Fibroblast of the aortic adventitia (primary cell): ENCODE data around the gene INSR. TPM values are rescaled to one million over a fixed set of nuclear protein-coding genes. Genes with fewer than 3 reads are reported as not detected.
"Not testable (repeated sequence)": the region's sequence is repeated elsewhere in the genome, so short reads cannot be mapped to it uniquely, and the experiment has no call there.

Experiments
- DNase-seq: peaks from one replicate; pipeline ENCODE4 v3.0.0-alpha.2; 2010; ENCODE audit warnings: low read depth
- H3K4me3 ChIP-seq: 2 replicates; pipeline ENCODE4 v1.5.1; 2011; ENCODE audit warnings: low read depth, mild to moderate bottlenecking, control low read depth, low read length, moderate library complexity
- total RNA-seq: library from RNA; depleted of rRNA; stranded (reverse); fragments of >200 nt; gene quantifications from 2 replicates; pipeline ENCODE4 v1.2.3, GENCODE V29; 2012; ENCODE audit warnings: low replicate concordance
- TF ChIP-seq, protein P1 (sequence below): IDR thresholded peaks from 2 replicates; pipeline ENCODE4 v1.5.1; 2011; ENCODE audit warnings: mild to moderate bottlenecking, low read length, control low read depth, inconsistent platforms; ENCODE audit not compliant: insufficient read depth

Gene INSR
- total RNA-seq, 1 donor, result 13.2 TPM

DNA sequence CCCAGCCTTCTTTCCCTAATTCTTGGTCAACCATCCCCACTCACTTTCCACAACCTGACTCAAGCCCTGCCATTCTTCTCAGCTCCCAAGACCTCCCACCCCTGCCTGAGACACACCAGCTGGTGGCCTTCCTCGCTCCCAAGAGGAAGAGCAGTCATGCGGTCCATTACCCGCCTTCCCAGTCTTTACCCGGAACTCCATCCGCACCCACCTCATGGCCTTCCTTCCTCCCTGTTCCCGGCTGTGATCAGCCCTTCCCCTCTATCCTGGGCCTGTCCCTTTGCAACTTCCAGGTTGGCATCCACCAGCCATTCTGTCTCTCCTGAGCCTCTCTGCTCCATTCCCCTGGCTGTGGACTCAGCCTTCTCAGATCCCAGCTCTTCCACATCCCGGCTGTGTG is 18.6 kb upstream of the INSR start:
- TF ChIP-seq, protein P1, sequence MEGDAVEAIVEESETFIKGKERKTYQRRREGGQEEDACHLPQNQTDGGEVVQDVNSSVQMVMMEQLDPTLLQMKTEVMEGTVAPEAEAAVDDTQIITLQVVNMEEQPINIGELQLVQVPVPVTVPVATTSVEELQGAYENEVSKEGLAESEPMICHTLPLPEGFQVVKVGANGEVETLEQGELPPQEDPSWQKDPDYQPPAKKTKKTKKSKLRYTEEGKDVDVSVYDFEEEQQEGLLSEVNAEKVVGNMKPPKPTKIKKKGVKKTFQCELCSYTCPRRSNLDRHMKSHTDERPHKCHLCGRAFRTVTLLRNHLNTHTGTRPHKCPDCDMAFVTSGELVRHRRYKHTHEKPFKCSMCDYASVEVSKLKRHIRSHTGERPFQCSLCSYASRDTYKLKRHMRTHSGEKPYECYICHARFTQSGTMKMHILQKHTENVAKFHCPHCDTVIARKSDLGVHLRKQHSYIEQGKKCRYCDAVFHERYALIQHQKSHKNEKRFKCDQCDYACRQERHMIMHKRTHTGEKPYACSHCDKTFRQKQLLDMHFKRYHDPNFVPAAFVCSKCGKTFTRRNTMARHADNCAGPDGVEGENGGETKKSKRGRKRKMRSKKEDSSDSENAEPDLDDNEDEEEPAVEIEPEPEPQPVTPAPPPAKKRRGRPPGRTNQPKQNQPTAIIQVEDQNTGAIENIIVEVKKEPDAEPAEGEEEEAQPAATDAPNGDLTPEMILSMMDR, result no peak
- H3K4me3 ChIP-seq, result no peak overlapping the region
- no peak for DNase-seq

DNA sequence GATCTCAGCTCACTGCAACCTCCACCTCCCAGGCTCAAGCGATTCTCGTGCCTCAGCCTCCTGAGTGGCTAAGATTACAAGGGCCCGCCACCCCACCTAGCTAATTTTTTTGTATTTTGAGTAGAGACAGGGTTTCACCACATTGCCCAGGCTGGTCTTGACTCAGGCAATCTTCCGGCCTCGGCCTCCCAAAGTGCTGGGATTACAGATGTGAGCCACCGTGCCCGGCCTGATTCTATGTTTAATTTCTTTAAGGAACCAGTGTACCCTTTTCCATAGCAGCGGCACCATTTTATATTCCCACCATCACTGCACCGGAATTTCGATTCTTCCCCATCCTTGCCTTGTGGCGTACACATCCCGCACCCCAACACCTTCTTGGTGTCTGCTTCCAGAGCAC is 17.7 kb upstream of the INSR start:
- TF ChIP-seq, protein P1, result no peak
- no peak for DNase-seq
- no peak overlapping the region for H3K4me3 ChIP-seq

DNA sequence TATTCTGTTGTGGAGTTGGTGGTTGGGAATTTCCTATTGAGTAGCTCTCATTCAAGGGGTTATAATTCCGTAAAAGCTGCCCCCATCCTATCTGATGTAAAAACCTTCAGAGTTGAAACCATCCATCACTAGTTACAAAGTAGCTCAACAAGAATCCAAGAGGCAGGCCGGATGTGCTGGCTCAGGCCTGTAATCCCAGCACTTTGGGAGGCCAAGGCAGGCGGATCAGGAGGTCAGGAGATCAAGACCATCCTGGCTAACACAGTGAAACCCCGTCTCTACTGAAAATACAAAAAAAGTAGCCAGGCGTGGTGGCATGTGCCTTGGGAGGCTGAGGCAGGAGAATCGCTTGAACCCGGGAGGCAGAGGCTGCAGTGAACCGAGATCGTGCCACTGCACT is 14.1 kb upstream of the INSR start:
- not testable (repeated sequence) for DNase-seq

DNA sequence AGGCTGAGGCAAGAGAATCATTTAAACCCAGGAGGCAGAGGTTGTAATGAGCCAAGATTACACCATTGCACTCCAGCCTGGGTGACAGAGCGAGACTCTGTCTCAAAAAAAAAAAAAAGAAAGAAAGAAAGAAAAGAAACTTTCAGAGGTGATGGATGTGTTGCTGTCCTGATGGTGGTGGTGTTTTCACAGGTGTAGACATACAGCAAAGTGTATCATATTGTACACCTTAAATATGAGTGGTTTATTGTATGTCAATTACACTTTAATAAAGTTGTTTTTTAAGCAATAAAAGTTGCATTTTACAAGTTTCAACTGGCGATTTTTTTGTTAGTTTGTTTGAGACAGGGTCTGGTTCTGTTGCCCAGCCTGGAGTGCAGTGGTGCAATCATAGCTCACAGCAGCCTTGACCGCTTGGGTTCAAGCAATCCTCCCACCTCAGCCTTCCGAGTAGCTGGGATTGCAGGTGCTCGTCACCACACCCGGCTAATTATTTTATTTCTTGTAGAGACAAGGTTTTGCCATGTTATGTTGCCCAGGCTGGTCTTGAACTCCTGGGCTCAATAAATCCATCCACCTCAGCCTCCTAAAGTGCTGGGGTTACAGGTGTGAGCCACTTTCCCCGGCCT is 13.5 kb upstream of the INSR start:
- no peak for DNase-seq
- no peak overlapping the region for H3K4me3 ChIP-seq
- TF ChIP-seq, protein P1, result no peak

More for the DNA sequence above, 14.1 kb upstream of the INSR start:
- not testable (repeated sequence) for H3K4me3 ChIP-seq

DNA sequence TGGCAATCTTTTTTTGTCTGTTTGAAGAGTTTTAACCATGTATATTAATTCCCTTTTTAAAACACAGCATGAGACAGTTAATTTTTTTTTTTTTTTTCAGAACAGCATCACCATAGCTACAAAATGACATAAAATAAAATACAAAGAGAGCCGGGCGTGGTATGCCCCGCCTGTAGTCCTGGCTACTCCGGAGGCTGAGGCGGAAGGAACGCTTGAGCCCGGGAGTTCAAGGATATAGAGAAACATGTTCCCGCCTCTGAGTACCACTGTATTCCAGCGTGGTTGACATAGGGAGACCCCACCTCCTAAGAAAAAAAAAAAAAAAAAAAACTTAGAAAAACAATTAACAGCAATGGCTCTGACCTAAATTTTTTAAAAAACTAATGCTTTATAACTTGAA is 10.0 kb upstream of the INSR start:
- no peak overlapping the region for H3K4me3 ChIP-seq
- no peak for DNase-seq
- TF ChIP-seq, protein P1, result no peak

DNA sequence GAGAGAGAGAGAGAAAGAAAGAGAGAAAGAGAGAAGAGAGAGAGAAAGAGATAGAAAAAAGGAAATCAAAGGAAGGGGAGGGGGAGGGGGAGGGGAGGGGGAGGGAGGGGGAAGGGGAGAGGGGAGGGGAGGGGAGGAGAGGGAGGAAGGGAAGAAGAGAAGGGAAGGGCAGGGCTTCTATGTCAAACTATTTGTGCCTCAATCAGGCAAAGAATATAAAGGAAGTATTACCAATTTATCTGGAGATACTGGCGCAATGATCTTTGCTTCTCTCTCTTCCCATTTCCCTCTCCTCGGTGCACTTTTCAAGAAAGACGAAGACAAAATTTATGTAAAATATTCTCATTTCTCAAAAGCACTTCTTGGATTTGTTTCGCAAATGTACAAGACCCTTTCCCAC is 9.3 kb upstream of the INSR start:
- TF ChIP-seq, protein P1, result no peak
- DNase-seq, result no peak
- no peak overlapping the region for H3K4me3 ChIP-seq

DNA sequence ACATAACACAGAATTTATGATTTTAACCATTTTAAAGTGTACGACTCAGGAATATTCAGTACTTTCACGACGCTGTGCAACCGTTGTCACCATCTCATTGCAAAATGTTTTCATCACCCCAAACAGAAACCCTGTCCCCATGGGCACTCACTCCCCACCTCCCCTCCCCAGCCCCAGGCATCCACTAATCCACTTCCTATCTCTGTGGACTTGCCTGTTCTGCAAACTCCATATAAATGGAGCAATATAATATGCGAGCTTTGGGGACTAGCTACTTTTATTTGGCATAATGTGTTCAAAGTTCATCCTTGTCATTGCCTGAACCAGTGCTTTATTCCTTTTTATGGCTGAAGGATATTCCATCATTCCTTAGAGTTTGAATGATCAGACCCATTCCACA is 7.3 kb upstream of the INSR start:
- TF ChIP-seq, protein P1, result no peak
- no peak for DNase-seq
- no peak overlapping the region for H3K4me3 ChIP-seq
